ENCODE data around the gene NEK2.

GRCh38 chr1:211695135-211695816 lies 19.9 kb upstream of the NEK2 start:
- TF ChIP-seq CTCF (IDR thresholded peaks at IDR 0.05) (no peak), POLR2AphosphoS5 (IDR thresholded peaks at IDR 0.05) (no peak), POLR2A (IDR thresholded peaks at IDR 0.05) (no peak)

Data from breast epithelium (tissue), 3 donors.